ENCODE results near the gene ZBTB20.

DNA sequence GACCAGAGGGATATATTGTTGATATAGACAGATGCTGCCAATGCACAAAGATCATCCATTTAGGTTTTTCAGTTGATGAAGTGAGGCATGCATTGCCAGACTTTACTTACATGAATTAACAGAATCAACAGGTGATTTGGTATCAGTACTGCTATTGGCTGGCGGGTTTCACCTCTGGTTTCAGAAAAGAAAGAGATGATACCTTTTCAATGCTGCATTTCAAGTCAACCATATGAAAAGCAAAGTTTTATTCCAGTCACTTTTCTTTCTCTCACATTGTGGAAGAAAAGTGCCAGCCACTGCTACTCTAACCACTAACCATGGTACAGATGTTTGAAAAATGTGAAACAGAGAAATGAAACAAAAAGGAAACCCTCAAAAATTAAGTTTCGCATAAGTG, 564.2 kb downstream of the ZBTB20 start:
- TF ChIP-seq HNF4A (conservative IDR thresholded peaks at IDR 0.05): no peak
- no peak for TF ChIP-seq YY1 (IDR thresholded peaks at IDR 0.05)

Data from liver (tissue), 2 donors.